Adrenal gland (tissue), 5 donors: ENCODE data around the gene ABHD16A.

ENCODE experiments used
- CTCF ChIP-seq, 6 experiments: fragments of 450-650 bp in 4 of 6; fragments of 200-600 bp in 2 of 6; sonication (generic) in 1 of 6; IDR thresholded peaks; 1 replicate in 5 of 6; 2 replicates in 1 of 6; pipeline versions ENCODE4 v1.5.1 to v1.8.0; 2016 to 2021; ENCODE audit warnings: antibody characterized with exemption in 6 of 6, mild to moderate bottlenecking in 2 of 6, moderate library complexity in 1 of 6
- POLR2A ChIP-seq, 2 donors: fragments of 450-650 bp; IDR thresholded peaks; one replicate each; pipeline ENCODE4 v1.6.1; 2017; ENCODE audit warnings: antibody characterized with exemption in 2 of 2, mild to moderate bottlenecking in 2 of 2, moderate library complexity in 1 of 2
- donor health status: DM: no; HTN: no; CAD: no.

- TF ChIP-seq CTCF (IDR thresholded peaks at IDR 0.05) (no peak), POLR2A (IDR thresholded peaks at IDR 0.05) (no peak)
Observed at GRCh38 chr6:31663126-31663960, 39.8 kb downstream of the ABHD16A start.
